KOPT-K1 (cell line): Measurements from ENCODE around the gene IBSP.

Source experiments
- H3K27ac ChIP-seq: fragments of 200-600 bp; sonication (generic); 2 replicates; pipeline ENCODE4 v1.5.1; 2016; ENCODE audit warnings: antibody characterized with exemption, mild to moderate bottlenecking, low read depth, low read length; ENCODE audit not compliant: poor library complexity, severe bottlenecking
- H3K36me3 ChIP-seq: fragments of 200-600 bp; sonication (generic); 2 replicates; pipeline ENCODE4 v1.5.1; 2017; ENCODE audit warnings: antibody characterized with exemption, mild to moderate bottlenecking, low read length, moderate library complexity; ENCODE audit not compliant: insufficient read depth
- H3K9me3 ChIP-seq: fragments of 200-600 bp; sonication (generic); 2 replicates; pipeline ENCODE4 v1.5.1; 2017; ENCODE audit warnings: antibody characterized with exemption, low read length, mild to moderate bottlenecking; ENCODE audit not compliant: insufficient read depth, poor library complexity, severe bottlenecking

The IBSP gene

GRCh38 chr4:87851332-87851731, 52.0 kb downstream of the IBSP start:
- Histone ChIP-seq H3K36me3 (no peaks in the 10 kb centered on the region), H3K27ac (no peak overlapping the region), H3K9me3 (no peaks in the 10 kb centered on the region)

GRCh38 chr4:87851953-87852352, 52.6 kb downstream of the IBSP start:
- Histone ChIP-seq H3K27ac (no peak overlapping the region), H3K36me3 (no peaks in the 10 kb centered on the region), H3K9me3 (no peaks in the 10 kb centered on the region)

- Histone ChIP-seq H3K27ac (no peak overlapping the region), H3K9me3 (no peaks in the 10 kb centered on the region), H3K36me3 (no peaks in the 10 kb centered on the region)
These were observed 53.8 kb downstream of the IBSP start for GRCh38 chr4:87853108-87853507.

- Histone ChIP-seq H3K36me3 (no peaks in the 10 kb centered on the region), H3K27ac (no peak overlapping the region), H3K9me3 (no peaks in the 10 kb centered on the region)
These were observed 54.5 kb downstream of the IBSP start for GRCh38 chr4:87853891-87854290.

GRCh38 chr4:87855559-87855958, 56.2 kb downstream of the IBSP start:
- H3K9me3 ChIP-seq, result no peaks in the 10 kb centered on the region
- H3K36me3 ChIP-seq, result no peaks in the 10 kb centered on the region
- no peak overlapping the region for H3K27ac ChIP-seq

GRCh38 chr4:87856816-87857215, 57.5 kb downstream of the IBSP start:
- Histone ChIP-seq H3K27ac (no peak overlapping the region), H3K36me3 (no peaks in the 10 kb centered on the region), H3K9me3 (no peaks in the 10 kb centered on the region)

GRCh38 chr4:87857789-87858188, 58.4 kb downstream of the IBSP start:
- no peaks in the 10 kb centered on the region for H3K9me3 ChIP-seq
- H3K36me3 ChIP-seq, result no peaks in the 10 kb centered on the region
- no peak overlapping the region for H3K27ac ChIP-seq
